Karpas-422 (cell line): Measurements from ENCODE around the gene VEZT. TPM values are rescaled to one million over a fixed set of nuclear protein-coding genes. Genes with fewer than 3 reads are reported as not detected.

Experiments
- DNase-seq: peaks from one replicate; pipeline ENCODE4 v3.0.0-alpha.2; 2015
- H2AFZ ChIP-seq: fragments of 200-600 bp; sonication (generic); 2 replicates; pipeline ENCODE4 v1.6.1; 2014; ENCODE audit warnings: antibody characterized with exemption, low read length, mixed read lengths
- H3K27ac ChIP-seq: fragments of 200-600 bp; sonication (generic); 2 replicates; pipeline ENCODE4 v1.5.1; 2014; ENCODE audit warnings: mild to moderate bottlenecking, low read length, moderate library complexity
- H3K27me3 ChIP-seq: fragments of 200-600 bp; sonication (generic); 2 replicates; pipeline ENCODE4 v1.6.1; 2014; ENCODE audit warnings: low read length, mixed read lengths
- H3K36me3 ChIP-seq: fragments of 200-600 bp; sonication (generic); 2 replicates; pipeline ENCODE4 v1.6.1; 2014; ENCODE audit warnings: low read length, mixed read lengths; ENCODE audit not compliant: insufficient read depth
- H3K4me1 ChIP-seq: fragments of 200-600 bp; sonication (generic); 2 replicates; pipeline ENCODE4 v1.6.1; 2014; ENCODE audit warnings: mild to moderate bottlenecking, low read length, mixed read lengths
- H3K4me2 ChIP-seq: fragments of 200-600 bp; sonication (generic); 2 replicates; pipeline ENCODE4 v1.6.1; 2014; ENCODE audit warnings: low read length, low read depth, mild to moderate bottlenecking; ENCODE audit not compliant: poor library complexity, severe bottlenecking
- H3K4me3 ChIP-seq: fragments of 200-600 bp; sonication (generic); 2 replicates; pipeline ENCODE4 v1.5.1; 2014; ENCODE audit warnings: mild to moderate bottlenecking, antibody characterized with exemption, low read length, mixed read lengths
- H3K79me2 ChIP-seq: fragments of 200-600 bp; sonication (generic); 2 replicates; pipeline ENCODE4 v1.6.1; 2014; ENCODE audit warnings: mild to moderate bottlenecking, low read length, mixed read lengths
- H3K9ac ChIP-seq: fragments of 200-600 bp; sonication (generic); 2 replicates; pipeline ENCODE4 v1.6.0; 2014; ENCODE audit warnings: low read length
- H3K9me2 ChIP-seq: fragments of 200-600 bp; sonication (generic), shearing (Covaris generic); replicated peaks from 2 replicates; pipeline ENCODE4 v1.6.0; 2014; ENCODE audit warnings: mild to moderate bottlenecking, low read length, moderate library complexity; ENCODE audit not compliant: insufficient read depth
- H3K9me3 ChIP-seq: fragments of 300-700, 200-600 bp; sonication (generic); 2 replicates; pipeline ENCODE4 v1.6.1; 2014; ENCODE audit warnings: low read length, mixed read lengths
- H4K20me1 ChIP-seq: fragments of 200-600 bp; sonication (generic); 2 replicates; pipeline ENCODE4 v1.6.1; 2014; ENCODE audit warnings: mild to moderate bottlenecking, antibody characterized with exemption, low read length, low read depth; ENCODE audit not compliant: insufficient read depth
- total RNA-seq: library from RNA; depleted of rRNA; stranded (reverse); fragments of >200 nt; shearing (Covaris generic); gene quantifications from 2 replicates; pipeline ENCODE4 v1.2.3, GENCODE V29; 2014; ENCODE audit warnings: low replicate concordance

The VEZT gene
- total RNA-seq, 1 experiment from 2014 or later, result 169 TPM

- no peak overlapping the region for H2AFZ ChIP-seq
- H3K79me2 ChIP-seq, result peaks cover 86% of the 10 kb centered on the region
- H3K27me3 ChIP-seq, result no peaks in the 10 kb centered on the region
- peaks cover 9% of the 10 kb centered on the region; the same call in 1 of the 2 replicates for H3K4me1 ChIP-seq
- H3K9ac ChIP-seq, result no peak overlapping the region
- no peaks in the 10 kb centered on the region for H3K9me2 ChIP-seq
- H3K4me3 ChIP-seq, result no peak overlapping the region
- no peaks in the 10 kb centered on the region for H4K20me1 ChIP-seq
- peaks cover 6% of the 10 kb centered on the region; the same call in 1 of the 2 replicates for H3K36me3 ChIP-seq
- no peak overlapping the region for H3K4me2 ChIP-seq
- no peaks in the 10 kb centered on the region for H3K9me3 ChIP-seq
- no peak overlapping the region for H3K27ac ChIP-seq
- no peak for DNase-seq
These were observed 36.5 kb upstream of the VEZT start for GRCh38 chr12:95181103-95181502.

DNA sequence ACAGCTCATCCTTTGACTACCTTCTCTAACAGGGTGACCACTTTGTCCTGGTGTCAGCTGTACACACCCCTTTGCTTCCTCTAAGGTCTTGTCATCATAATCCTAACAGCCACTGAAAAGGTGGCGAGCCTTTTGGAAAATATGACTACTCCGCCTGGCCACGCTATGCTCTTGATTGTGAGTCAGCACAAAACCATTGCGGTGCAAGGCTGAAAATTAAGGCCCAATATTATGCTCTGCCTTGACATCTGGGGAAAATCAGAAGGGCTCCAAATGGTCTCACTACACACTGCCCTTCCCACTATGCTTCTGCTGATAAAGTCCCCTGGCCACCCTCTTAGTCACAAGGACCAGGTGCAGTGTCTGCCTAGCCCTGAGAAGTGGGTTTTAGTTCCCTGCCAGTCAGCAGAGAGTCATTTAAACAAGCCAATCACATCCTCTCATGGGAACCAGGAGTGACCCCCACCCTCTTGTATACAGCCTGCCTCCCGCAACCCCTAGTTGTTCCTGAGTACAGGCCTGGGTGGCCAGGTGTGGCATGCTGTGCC is 34.7 kb upstream of the VEZT start:
- no peaks in the 10 kb centered on the region for H4K20me1 ChIP-seq
- H3K4me1 ChIP-seq, result peaks cover 10% of the 10 kb centered on the region
- H3K79me2 ChIP-seq, result peaks cover 86% of the 10 kb centered on the region
- H3K27ac ChIP-seq, result no peak overlapping the region
- no peak overlapping the region for H3K9ac ChIP-seq
- no peaks in the 10 kb centered on the region for H3K9me2 ChIP-seq
- H3K36me3 ChIP-seq, result peaks cover 11% of the 10 kb centered on the region; the same call in 1 of the 2 replicates
- no peak overlapping the region for H3K4me2 ChIP-seq
- H3K4me3 ChIP-seq, result no peak overlapping the region
- H3K27me3 ChIP-seq, result no peaks in the 10 kb centered on the region
- no peak overlapping the region for H2AFZ ChIP-seq
- DNase-seq, result no peak
- no peaks in the 10 kb centered on the region for H3K9me3 ChIP-seq

DNA sequence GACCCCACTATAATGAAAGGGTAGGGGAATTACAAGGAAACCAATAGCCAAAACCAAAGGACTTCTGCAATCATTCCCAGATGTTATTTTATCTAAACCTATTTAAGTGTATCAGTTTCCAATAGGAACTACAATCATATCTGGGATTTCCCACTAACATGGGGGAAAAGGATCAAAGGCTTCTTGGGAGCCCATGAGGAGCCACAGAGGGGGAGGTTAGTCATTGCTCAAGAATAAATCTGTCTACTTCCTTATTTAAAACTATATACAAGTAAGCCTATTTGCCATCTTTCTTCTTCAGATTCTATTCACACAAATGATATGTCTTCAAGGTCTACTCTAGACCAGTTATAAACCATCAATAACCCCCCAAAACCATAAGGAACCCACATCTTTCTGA is 33.5 kb upstream of the VEZT start:
- no peak overlapping the region for H3K9ac ChIP-seq
- H3K27ac ChIP-seq, result no peak overlapping the region
- no peaks in the 10 kb centered on the region for H3K27me3 ChIP-seq
- DNase-seq, result no peak
- H3K9me2 ChIP-seq, result no peaks in the 10 kb centered on the region
- no peaks in the 10 kb centered on the region for H4K20me1 ChIP-seq
- peaks cover 19% of the 10 kb centered on the region for H3K4me1 ChIP-seq
- no peaks in the 10 kb centered on the region for H3K9me3 ChIP-seq
- H2AFZ ChIP-seq, result no peak overlapping the region
- peaks cover 7% of the 10 kb centered on the region; the same call in 1 of the 2 replicates for H3K36me3 ChIP-seq
- peaks cover 88% of the 10 kb centered on the region for H3K79me2 ChIP-seq
- H3K4me2 ChIP-seq, result no peak overlapping the region
- no peak overlapping the region for H3K4me3 ChIP-seq

GRCh38 chr12:95185072-95185471 is 32.5 kb upstream of the VEZT start:
- H3K27me3 ChIP-seq, result no peaks in the 10 kb centered on the region
- peaks cover 7% of the 10 kb centered on the region; the same call in 1 of the 2 replicates for H3K36me3 ChIP-seq
- H2AFZ ChIP-seq, result no peak overlapping the region
- H3K9ac ChIP-seq, result no peak overlapping the region
- H3K4me2 ChIP-seq, result no peak overlapping the region
- peaks cover 88% of the 10 kb centered on the region for H3K79me2 ChIP-seq
- H4K20me1 ChIP-seq, result no peaks in the 10 kb centered on the region
- H3K4me3 ChIP-seq, result no peak overlapping the region
- no peak overlapping the region for H3K27ac ChIP-seq
- no peak for DNase-seq
- H3K4me1 ChIP-seq, result peaks cover 28% of the 10 kb centered on the region
- H3K9me3 ChIP-seq, result no peaks in the 10 kb centered on the region
- H3K9me2 ChIP-seq, result no peaks in the 10 kb centered on the region

GRCh38 chr12:95185854-95186253 is 31.8 kb upstream of the VEZT start:
- no peaks in the 10 kb centered on the region for H4K20me1 ChIP-seq
- H3K79me2 ChIP-seq, result peaks cover 89% of the 10 kb centered on the region
- H2AFZ ChIP-seq, result no peak overlapping the region
- no peak overlapping the region for H3K4me3 ChIP-seq
- DNase-seq, result no peak
- H3K27me3 ChIP-seq, result no peaks in the 10 kb centered on the region
- no peak overlapping the region for H3K9ac ChIP-seq
- H3K9me2 ChIP-seq, result no peaks in the 10 kb centered on the region
- H3K4me1 ChIP-seq, result peaks cover 36% of the 10 kb centered on the region
- no peak overlapping the region for H3K27ac ChIP-seq
- no peaks in the 10 kb centered on the region for H3K9me3 ChIP-seq
- H3K4me2 ChIP-seq, result no peak overlapping the region
- peaks cover 7% of the 10 kb centered on the region; the same call in 1 of the 2 replicates for H3K36me3 ChIP-seq

DNA sequence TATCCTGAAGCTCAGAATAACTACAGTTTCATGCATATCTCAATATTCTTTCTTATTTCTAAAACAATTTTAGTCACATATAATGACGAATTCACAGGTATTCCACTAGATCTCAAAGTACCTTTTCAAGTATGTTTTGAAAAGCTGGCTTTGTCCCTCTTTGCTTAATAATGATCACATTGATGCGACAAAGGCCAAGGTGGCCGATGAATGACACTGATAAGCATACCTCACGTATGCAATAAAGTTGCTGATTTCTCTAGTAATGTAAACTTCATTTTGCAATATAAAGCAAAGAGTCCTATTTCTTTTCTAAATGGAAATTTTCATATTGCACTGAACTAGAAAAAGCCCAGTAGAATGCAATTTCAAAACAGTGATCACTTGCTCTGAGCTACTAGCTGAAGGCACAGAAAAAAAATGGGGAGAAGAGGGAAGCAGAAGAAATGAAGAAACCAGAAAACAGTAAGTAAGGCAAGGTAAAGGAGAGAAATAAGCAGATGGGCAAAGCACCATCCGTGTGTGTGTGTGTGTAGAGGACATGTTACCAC is 29.7 kb upstream of the VEZT start:
- Histone ChIP-seq H3K79me2 (peaks cover 91% of the 10 kb centered on the region), H3K4me1 (peaks cover 56% of the 10 kb centered on the region), H3K27me3 (no peaks in the 10 kb centered on the region), H3K4me2 (peak overlapping the region; percentile 27), H3K9ac (no peak overlapping the region), H3K4me3 (no peak overlapping the region), H3K27ac (peak overlapping the region; percentile 59), H3K9me2 (no peaks in the 10 kb centered on the region), H4K20me1 (no peaks in the 10 kb centered on the region), H3K9me3 (no peaks in the 10 kb centered on the region), H3K36me3 (peaks cover 7% of the 10 kb centered on the region; the same call in 1 of the 2 replicates), H2AFZ (no peak overlapping the region)
- DNase-seq, result no peak

DNA sequence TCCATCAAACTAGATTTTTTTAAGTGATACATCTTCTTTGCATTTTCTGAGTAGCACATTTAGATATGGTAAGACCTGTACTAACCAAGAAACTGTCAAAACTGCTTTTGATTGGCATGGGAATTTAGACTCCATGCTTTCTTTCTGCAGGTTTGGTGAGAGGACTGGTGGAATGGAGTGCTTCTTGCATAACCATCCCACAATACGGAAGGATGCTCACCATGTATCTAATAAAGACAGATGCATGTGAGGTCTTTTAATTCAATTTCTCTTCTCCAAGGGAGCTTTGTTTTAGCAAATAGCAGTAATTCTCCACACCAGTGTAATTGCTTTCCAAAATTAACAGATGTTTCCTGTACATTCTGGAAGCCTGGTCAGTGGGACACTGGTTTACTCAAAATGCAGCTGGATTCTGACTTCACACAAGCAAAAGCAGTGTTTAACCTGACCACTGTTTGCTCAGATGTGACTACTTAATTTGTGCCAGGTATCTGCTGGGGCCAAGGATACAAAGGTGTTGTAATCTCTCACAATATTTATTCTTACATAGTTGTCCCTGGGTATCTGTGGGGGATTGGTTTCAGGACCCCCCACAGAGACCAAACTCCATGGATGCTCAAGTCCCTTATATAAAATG is 26.4 kb upstream of the VEZT start:
- no peaks in the 10 kb centered on the region for H4K20me1 ChIP-seq
- H3K4me2 ChIP-seq, result peak overlapping the region; percentile 42
- peaks cover 57% of the 10 kb centered on the region for H3K4me1 ChIP-seq
- peaks cover 10% of the 10 kb centered on the region; the same call in 1 of the 2 replicates for H3K36me3 ChIP-seq
- H3K9me3 ChIP-seq, result no peaks in the 10 kb centered on the region
- no peaks in the 10 kb centered on the region for H3K9me2 ChIP-seq
- peak overlapping the region; percentile 44 for H3K27ac ChIP-seq
- H3K9ac ChIP-seq, result peak overlapping the region; percentile 1; the same call in 1 of the 2 replicates
- H3K79me2 ChIP-seq, result peaks cover 91% of the 10 kb centered on the region
- H2AFZ ChIP-seq, result no peak overlapping the region
- no peaks in the 10 kb centered on the region for H3K27me3 ChIP-seq
- DNase-seq, result peak; percentile 43
- H3K4me3 ChIP-seq, result no peak overlapping the region

DNA sequence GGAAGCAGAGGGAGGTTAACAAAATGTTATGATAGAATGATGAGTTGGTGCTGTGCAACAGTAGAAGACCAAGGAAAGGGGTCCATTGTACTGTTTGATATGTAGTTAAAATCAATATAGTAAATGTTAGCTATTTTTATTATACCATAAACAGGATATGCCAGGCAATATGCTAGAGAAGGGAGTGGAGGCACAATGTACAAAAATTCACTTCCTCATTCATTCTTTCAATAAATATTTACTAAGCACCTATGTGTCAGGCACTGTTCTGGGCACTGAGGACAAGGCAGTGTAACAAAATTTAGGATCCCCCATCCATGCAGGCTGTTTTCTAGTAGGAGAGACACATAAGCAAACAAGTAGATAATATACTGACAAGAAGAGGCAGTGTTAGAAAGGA is 25.3 kb upstream of the VEZT start:
- no peaks in the 10 kb centered on the region for H3K9me3 ChIP-seq
- no peak for DNase-seq
- peaks cover 10% of the 10 kb centered on the region; the same call in 1 of the 2 replicates for H3K36me3 ChIP-seq
- H3K79me2 ChIP-seq, result peaks cover 94% of the 10 kb centered on the region
- H3K9ac ChIP-seq, result no peak overlapping the region
- H3K9me2 ChIP-seq, result no peaks in the 10 kb centered on the region
- H3K4me1 ChIP-seq, result peaks cover 65% of the 10 kb centered on the region
- H3K4me2 ChIP-seq, result no peak overlapping the region
- H3K4me3 ChIP-seq, result no peak overlapping the region
- no peaks in the 10 kb centered on the region for H3K27me3 ChIP-seq
- H4K20me1 ChIP-seq, result no peaks in the 10 kb centered on the region
- peak overlapping the region; percentile 1; the same call in 1 of the 2 replicates for H3K27ac ChIP-seq
- no peak overlapping the region for H2AFZ ChIP-seq
